Occipital lobe (tissue), 2 donors: ENCODE measurements around the gene SLC37A2. TPM values are rescaled to one million over a fixed set of nuclear protein-coding genes. Genes with fewer than 3 reads are reported as not detected.

Experiments
- DNase-seq: peaks from one replicate; lab custom pipeline; 2025; lab: John Stamatoyannopoulos, UW
- total RNA-seq: library from RNA; depleted of rRNA; stranded (reverse); fragments of >200 nt; gene quantifications from one replicate; pipeline ENCODE4 v1.2.3, GENCODE V29; 2014

The SLC37A2 gene
- total RNA-seq, 1 donor from 2014 or later, result 3.4 TPM

DNA sequence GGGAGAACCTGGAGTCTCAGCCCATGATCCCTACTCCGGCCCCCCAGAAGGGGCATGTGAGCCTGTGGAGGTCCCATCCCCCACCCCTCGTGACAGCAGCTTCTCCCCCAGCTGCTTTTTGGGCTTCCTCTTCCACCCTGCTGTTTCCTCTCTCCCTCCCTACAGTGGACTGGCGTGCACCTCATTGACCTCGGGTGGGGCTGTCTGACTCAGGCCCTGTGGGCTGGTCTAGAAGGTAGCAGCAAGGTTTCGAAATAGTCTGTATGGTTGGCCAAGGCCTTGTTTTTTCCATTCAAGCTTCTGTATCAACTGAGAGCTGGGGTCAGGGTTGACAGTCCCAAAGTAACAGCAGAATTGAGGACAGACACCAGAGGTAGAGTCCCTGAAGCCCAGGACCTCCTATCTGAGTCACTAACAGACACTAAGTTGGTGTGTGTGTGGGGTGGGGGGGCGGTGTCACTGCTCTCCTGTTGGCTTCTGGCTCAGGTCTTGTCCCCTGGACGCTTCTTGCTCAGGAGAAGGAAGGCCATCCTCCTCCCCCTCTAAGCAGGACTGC, 7.7 kb downstream of the SLC37A2 start:
- DNase-seq, result no peak

DNA sequence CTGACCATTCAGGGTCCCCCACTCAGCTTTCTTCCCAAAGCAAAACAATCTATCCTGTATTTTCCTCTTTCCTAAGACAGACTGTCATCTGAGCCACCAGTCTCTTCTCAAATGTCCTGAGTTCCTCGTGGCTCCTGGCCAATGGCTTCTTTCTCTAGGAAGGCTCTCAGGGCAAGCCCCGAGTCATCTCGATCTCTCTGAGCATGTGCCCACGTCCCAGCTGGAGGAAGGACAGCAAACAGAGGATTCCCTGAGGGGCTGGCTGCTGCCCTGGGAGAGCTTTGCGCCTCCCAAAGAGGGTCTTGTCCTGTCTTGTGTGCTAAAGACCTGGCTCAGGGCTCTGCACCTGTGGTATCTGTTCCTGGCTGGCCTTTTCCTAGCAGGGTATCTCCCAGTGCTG, 8.3 kb downstream of the SLC37A2 start:
- no peak for DNase-seq

DNA sequence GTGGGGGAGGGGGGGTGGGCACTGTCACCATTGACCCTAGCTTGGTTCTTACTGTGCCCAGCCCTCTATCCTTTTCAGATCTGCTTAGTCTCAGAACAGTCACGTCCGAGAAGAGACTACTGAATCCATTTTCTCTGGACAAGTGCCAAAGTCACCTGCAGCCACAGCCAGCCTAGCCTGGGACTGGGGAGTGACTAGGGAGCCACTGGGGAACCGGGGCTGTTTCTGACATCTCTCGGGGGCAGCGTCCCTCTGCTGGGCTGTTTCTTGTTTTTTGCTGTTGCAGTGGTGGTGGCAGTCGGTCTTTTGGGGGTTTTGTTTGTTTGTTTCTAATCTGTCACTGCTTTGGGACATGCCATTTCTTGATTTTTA, 8.7 kb downstream of the SLC37A2 start:
- no peak for DNase-seq

DNA sequence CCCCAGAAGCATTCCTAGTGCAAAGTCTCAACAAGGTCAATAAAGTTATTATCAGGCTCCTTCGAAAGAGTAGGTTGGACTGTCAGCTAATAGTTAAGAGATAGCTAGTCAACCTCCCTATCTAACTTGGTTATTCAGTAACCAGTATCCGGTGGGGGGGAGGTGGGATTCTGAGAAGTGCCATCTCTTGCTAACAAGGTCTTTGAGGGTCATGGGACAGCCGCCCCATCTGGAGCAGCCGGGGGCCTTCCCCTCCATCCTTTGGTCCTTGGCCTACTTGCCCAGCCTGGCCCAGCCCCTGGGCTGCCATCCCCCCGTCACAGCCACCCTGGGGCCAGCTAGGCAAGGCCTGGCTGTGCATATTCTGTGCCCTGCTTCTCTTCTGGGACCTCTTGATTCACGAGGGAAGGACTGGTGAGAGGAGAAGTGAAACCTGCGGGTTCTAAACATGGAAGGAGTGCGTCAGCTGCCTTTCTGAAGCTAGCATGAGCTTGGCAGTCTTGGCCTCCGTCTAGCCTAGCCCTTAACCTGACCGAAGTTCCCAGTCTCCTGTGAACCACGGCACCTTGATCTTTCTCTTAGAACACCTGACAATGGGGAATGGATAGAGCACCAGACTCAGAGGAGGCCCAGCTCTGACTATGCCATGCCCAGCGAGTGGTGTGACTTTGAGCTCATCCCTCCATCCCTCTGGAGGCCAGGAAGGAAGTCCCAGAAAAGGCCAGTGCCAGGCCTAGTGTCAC, 9.3 kb downstream of the SLC37A2 start:
- no peak for DNase-seq

DNA sequence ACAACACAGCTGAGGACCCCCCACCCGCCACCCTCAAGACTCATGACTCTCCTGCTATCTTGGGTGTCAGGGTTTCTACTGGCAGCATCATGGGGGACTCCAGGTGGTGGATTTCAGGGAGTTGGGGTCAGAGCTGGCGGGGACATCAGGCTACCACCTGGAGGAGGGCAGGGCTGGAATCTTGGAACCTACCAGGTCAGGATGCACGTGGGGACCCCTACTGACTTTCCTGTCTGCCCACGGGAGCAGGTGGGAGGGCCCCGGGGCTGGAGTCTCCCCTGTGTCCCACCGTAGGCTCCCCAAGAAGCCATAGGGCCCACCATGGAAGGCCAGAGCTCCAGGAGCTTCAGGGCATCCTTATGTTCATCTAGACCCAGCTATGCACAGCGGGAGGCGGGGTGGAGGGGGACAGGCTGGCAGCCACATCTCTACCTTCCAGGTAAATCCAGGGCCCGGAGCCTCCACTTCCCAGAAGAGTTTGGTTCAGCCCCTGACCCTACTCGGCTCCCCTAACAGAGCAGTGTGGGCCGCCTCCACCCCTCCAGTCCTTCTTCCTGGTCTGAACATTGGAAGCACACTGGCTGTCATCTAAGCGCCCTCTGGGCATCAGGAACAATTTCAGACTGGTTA, 10.0 kb downstream of the SLC37A2 start:
- no peak for DNase-seq

DNA sequence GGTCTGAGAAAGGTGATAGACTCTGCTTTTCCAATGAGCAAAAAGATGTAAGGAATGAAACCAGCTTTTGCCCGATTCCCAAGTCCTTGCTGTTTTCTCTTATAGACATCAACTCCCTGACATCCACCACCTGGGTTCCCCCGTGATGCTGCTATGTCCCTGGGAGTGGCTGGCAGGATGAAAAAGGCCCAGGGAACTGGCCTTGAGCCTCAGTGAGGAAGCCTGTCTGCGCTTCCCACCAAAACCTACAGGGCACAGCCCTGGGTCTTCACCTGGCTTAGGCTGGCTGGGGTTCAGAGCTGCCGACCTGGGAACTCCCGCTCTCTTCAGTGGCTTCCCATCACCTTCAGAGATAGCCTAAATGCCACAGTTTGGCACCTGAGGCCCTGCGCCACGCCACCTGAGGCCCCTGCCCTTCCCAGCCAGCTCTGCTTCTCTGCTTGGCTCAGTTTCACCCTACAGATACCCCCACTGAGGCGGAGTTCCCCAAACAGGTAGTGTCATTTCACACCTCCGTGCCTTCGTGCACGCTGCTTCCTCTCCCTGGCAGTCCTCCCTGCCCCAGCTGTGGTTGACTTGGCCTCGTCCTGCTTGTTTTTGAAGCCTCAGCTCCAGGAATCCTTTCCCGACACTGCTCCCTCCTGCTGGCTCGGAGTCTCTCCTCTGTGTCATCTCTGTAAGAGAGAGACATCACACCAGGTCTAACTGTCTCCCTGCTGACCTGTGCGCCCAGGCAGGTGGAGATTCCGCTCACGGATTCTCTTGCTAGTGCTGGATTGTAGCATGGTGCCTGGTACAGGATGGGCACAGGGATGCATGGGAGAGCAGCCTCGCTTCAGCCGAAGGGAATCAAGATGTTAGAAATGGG, 10.7 kb downstream of the SLC37A2 start:
- DNase-seq, result no peak

DNA sequence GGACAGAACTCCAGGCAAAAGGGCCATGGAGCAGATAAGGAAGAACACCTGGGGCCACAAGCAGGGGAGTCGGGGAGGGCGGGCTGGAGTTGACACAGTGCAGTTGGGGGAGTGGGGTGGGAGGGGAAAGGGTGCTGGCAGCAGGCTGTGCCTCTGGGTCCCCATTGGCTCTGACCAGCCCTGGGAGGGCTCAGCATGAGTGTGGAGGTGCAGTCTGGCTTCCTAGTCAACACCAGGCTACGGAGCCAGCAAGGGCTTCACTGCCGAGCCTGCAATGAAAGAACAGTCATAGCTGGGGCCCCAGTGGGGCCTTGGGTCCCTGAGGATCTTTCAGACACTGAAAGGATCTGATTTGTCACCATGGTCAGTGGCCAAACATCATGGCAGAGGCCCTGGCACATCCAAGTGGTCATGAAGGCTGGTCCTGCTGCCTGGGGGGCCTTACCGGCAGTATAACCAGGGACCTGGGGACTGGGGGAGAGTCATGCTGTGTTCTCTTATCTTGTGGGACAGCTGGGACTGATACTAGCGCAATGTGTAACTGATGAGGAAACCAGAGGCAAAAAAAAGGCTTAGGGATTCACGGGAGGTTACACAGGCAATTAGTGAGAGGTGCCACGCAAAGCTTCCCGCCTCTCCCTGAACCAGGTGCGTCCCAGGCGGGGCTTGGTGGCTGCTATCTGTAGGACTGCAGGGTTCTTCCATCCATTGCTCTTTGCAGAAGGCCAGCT, 11.6 kb downstream of the SLC37A2 start:
- DNase-seq, result no peak

DNA sequence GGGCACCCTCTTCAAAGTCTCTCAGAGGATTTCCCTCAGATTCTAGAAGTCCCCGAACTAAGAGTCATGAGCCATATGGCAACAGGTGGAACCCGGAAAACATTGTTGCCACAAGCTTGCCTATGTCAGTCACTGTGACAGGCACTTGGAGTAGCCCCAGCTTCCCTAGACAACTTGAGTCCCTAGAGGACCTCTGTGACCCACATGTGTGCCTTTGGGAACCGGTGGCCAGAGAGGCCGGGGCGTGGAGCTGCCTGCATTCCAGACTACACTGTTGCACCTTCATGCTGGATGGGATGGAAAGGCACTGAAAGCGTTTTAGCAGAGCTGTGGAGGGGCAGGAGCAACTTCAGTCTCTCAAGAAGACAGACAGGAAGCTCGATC, 12.1 kb downstream of the SLC37A2 start:
- DNase-seq, result no peak

DNA sequence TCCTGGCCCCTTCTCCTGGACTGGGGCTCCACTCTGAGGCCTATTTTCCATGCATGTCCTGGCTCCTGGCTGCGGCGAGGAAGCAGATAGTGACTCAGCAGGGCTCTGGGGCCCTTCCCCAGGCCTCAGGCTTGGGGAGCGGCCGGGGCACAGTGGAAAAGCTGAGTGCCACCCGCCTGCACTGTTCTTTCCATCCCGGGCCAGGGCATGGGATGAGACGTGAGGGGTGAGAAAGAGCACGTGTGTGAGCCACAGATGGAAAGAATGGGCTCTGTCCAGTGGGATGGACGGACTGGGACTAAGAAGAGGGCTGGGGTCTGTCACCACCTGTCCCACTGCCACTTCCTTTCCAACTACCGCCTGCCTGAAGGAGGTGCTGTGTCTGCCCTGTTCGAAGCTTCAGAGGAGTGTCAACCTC, 12.8 kb downstream of the SLC37A2 start:
- DNase-seq, result no peak

DNA sequence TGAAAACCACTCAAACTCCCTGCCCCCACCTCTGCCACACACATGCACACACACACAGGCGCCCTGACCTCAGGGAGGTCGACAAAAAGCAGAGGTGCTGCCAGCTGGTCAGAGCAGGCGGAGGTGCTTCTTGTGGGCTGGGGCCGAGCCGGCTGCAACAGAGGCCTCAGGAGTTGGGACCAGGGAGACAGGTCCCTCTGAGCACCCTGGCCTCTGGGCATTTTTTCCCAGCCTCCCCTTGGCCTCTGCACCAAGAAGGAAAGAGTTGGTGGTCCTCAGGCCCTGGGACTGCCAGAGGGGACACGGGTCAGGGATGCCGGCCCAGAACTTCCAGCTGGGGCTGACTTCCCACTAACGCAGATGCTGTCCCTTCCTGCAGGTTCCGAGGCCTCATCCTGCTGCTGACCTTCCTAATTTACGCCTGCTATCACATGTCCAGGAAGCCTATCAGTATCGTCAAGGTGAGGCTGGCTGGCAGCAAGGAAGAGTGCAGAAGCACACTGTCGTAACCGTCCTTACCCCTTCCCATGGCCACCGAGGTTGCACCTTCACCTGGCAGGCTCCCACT, 13.4 kb downstream of the SLC37A2 start:
- no peak for DNase-seq

DNA sequence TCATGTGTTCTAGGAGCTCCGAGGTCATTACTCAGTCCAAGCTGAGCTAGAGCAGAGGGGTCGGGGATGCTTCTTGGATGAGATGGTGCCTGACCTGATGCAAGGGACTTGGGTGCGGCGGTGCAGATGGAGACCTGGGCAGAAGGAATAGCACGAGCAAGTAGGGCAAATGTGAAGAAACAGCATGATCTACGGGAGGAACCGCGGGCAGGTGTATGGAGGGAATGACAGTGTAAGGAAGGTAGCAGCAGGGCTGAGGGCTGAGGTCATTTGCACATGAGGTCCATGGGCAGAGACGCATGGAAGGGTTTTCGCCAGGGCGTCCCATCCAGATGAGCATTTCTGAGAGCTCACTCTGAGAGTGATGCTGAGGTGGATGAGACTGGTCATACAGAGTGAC, 14.9 kb downstream of the SLC37A2 start:
- DNase-seq, result no peak

DNA sequence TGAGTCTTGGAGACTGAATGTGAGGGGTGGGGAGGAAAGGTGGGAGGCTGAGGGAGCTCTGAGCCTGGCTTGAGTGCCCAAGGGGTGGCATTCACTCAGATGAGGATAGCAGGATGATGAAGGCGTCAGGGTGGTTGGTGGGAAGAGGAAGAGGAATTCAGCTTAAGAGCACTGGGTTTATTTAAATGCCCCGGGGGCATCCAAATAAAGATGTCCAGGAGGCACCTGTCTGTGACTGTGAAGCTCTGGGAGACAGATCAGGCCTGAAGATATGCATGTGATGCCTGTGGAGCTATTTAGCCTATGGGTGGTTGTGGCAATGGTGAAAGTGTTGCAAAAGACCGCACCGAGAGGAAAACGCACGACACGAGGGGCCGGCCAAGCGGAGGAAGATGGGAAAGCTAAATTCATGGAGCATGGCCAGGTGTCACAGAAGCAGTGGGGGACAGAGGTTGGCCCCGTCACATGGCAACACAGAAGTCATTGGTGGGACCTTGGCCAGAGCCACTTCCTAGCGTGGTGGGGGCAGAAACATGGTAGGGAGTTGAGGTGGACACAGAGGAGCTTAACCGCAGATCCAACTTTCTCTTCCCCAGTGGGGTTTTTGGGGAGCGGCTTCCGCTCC, 15.5 kb downstream of the SLC37A2 start:
- DNase-seq, result no peak

DNA sequence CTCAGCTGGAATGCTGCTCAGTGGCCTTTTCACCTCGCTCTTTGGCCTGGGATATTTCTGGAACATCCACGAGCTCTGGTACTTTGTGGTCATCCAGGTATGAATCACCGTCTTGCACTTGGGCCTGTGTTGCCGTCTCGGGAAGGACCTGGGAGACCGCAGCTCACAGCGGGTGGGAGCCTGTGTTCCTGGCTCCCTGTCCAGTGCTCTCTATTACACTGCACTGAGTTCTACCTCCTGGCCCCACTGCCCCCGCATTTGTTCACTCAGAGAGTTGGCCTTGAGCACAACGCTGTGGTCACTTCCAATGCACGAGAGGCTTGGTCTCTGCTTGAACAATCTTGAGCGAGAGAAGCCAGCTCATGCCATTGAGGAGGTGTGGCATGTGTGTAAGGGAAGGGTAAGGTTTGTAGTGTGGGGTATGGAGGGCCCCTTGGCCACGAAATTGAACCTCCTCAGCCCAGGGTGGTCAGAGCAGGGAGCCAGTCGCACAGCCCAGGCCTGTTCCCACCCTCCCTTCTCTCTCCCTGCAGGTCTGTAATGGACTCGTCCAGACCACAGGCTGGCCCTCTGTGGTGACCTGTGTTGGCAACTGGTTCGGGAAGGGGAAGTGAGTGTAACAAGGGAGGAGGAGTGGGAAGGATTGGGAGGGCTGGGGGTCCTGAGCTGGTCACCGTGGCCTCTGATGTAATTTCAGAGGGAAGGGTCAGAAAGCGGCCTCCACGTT, 16.2 kb downstream of the SLC37A2 start:
- DNase-seq, result no peak

DNA sequence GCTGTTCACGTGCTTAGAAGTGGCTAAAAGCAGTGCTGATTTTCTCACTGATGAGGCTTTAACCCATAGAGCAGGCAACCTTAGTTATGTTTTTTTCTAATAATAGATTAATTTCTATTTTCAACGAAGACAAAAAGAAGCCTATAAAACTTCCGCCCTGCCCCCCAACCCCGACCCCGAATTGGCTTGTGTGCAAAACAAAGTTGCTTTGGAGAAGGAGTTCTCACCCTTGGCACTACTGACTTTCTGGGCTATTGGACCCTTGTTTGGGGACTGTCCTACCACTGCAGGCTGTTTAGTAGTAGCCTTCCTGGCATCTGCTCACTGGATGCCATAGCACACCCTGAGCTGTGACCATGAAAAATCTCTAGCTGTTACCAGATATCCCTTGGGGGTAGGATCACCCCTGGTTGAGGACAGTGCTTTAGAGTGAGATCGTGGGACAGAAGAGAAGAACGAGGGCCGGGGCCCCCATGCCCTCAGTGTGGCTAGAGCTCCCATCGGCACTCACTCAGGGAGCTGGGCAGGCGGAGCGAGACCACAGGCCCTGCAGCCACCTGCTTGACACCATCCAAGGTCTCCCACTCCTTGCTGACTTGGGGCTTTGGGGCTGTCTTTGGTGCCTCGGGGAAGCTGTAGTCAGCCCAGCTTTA, 16.9 kb downstream of the SLC37A2 start:
- no peak for DNase-seq

DNA sequence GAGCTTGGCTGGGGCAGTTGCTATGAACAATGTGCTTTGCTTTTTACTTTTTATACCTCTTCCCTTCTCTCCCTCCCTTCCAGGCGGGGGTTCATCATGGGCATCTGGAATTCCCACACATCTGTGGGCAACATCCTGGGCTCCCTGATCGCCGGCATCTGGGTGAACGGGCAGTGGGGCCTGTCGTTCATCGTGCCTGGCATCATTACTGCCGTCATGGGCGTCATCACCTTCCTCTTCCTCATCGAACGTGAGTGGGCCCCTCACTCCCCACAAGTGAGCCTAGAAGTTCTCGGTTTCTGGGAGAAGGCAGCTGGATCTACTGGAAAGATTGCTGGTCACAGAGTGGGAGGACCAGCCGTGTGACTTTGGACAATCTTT, 17.4 kb downstream of the SLC37A2 start:
- no peak for DNase-seq

DNA sequence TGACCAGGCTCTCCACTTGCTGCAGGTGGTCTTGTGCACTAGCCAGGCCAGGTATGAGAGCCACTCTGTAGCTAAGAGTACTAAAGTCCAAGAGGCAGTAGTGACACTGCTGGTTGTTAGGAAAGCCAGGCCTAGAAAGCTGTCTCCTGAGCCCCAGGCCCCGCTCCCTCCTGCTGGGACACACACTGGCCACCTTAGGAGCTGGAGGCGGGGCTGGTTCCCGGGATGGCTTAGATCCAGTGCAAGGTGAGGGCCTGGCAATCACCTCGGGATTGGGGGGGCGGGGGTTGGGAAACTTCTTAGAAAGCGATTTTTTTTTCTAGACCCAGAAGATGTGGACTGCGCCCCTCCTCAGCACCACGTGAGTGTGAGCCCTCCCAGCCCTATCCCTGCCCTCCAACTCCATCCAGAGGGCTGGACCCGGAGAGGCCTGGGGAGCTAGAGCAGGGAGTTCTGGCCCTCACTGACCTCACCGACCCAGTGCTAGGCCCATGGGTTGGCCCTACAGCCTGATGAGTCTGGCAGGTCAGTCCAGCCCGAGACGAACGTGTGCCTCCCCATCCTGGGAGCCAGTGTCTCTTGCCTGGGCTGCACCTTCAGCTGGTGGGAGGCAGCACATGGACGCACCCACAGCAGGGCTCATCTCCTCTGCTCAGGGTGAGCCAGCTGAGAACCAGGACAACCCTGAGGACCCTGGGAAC, 18.1 kb downstream of the SLC37A2 start:
- no peak for DNase-seq

DNA sequence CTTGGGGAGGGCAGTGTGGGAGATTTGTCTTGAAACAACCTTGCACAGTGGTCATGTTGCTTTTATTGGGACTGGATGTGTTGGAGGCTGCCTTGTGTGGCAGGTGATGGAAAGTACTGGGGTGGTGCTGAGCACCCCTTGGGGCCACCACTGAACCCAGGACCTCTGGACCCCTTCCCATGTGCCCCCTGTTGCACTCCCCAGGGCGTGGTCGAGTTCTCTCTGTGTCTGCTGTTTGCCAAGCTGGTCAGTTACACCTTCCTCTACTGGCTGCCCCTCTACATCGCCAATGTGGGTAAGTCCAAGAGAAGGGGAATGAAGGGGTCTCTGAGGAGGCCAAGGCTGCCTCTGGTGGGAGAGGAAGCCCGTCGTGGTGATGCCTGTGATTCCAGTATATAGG, 18.9 kb downstream of the SLC37A2 start:
- DNase-seq, result no peak

DNA sequence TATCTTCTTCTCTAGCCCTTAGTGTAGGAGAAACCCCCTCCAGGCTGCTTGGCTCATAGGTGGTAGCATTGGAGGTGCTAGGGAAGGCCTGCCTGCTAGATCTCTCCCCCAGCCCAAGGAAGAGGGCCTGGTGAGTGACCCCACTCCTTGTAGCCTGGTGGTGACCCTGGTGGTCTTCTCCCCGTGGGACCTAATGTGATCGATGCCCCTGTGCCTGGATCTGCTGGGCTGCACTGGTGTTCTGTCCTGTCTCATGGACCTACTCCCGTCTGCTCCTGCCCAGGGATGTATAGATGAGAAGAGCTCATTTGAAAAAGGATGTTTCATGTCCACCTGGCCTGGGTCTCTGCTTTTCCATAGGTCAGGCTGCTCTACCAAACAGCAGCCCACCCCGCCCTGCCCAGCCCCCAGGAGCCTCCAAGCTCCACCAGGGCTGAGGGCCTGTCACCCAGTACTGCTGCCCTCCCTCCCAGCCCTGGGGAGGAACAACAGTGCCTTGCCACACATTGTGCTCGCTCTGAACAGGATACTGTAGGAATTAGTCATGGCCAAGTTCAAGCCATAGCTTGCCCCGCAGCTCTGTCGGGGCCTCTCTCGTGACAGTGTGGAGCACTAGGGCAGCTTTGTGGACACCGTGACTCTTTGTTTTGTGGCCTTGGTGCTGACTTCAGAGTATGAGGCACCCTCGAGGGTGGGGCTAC, 19.7 kb downstream of the SLC37A2 start:
- no peak for DNase-seq
